Ectodermal cell (in vitro differentiated cells): ENCODE measurements around the gene MATCAP1.

Experiments
- H3K27ac ChIP-seq: 2 replicates; pipeline ENCODE4 v1.7.0; 2013; ENCODE audit warnings: mild to moderate bottlenecking, low read depth, low read length; ENCODE audit not compliant: insufficient read depth, poor library complexity, severe bottlenecking
- H3K27me3 ChIP-seq: 2 replicates; pipeline ENCODE4 v1.7.0; 2013; ENCODE audit warnings: mild to moderate bottlenecking, low read length; ENCODE audit not compliant: insufficient read depth, control insufficient read depth, poor library complexity, severe bottlenecking
- H3K36me3 ChIP-seq: one replicate; pipeline ENCODE4 v1.7.0; 2013; ENCODE audit warnings: low read length; ENCODE audit not compliant: control insufficient read depth, insufficient read depth
- H3K4me1 ChIP-seq: one replicate; pipeline ENCODE4 v1.7.0; 2013; ENCODE audit warnings: low read length; ENCODE audit not compliant: control insufficient read depth, insufficient read depth
- H3K4me3 ChIP-seq: 2 replicates; pipeline ENCODE4 v1.7.0; 2013; ENCODE audit warnings: low read depth, low read length, control low read depth; ENCODE audit not compliant: insufficient read depth
- H3K9me3 ChIP-seq: 2 replicates; pipeline ENCODE4 v1.7.0; 2013; ENCODE audit warnings: mild to moderate bottlenecking, low read length, moderate library complexity; ENCODE audit not compliant: control insufficient read depth
- WGBS, 2 experiments: methylation state at CpG; one replicate each; pipeline ENCODE4 v1.1.7; 2013; ENCODE audit warnings: missing lambda C conversion rate in 2 of 2; 5-methylcytosine and 5-hydroxymethylcytosine counted together

MATCAP1 gene

DNA sequence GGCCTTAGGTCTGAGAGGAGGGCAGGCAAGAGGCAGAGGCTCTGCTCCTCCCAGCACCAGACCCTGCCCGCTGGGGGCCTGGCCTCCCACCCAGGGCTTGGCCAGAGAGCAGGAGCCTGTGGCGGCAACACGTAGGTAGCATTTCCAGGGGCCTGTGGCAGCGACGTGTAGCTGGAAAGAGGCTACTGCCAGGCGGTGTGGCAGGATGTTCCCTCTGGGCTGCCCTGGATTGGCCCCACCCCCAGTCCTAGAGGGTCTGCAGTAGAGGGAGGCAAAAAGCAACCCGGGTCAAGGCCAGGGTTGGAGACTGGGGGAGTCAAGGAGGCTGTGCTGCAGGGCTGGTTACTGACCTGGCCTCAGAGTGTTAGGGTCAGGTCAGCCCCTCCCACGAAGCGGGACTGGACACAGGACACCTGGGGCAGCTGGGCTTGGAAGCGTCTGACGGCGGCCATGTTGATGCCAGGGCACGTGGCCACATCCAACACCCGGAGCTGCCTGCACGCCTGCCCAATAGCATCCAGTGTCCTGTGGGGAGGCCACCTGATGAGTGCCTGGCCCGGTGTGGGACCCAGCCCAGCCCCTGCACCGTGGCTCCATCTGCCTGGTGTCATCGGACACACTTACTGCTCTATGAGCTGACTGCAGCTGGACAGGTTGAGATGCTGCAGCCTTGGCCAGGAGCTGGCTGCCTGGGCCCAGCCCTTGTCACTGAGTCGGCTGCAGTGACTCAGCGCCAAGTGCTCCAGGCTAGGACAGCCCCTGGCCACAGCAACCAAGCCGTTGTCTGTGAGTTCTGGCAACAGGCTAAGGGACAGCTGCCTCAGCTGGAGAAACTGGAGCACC lies 23.7 kb upstream of the MATCAP1 start:
- H3K27me3 ChIP-seq = no peaks in the 10 kb centered on the region
- WGBS, 2 experiments = 82% methylated on average over 21 of the region's 21 CpGs
- H3K4me3 ChIP-seq = no peak overlapping the region
- no peak overlapping the region for H3K27ac ChIP-seq
- H3K36me3 ChIP-seq = no peaks in the 10 kb centered on the region
- peaks cover 15% of the 10 kb centered on the region for H3K4me1 ChIP-seq
- H3K9me3 ChIP-seq = no peaks in the 10 kb centered on the region

DNA sequence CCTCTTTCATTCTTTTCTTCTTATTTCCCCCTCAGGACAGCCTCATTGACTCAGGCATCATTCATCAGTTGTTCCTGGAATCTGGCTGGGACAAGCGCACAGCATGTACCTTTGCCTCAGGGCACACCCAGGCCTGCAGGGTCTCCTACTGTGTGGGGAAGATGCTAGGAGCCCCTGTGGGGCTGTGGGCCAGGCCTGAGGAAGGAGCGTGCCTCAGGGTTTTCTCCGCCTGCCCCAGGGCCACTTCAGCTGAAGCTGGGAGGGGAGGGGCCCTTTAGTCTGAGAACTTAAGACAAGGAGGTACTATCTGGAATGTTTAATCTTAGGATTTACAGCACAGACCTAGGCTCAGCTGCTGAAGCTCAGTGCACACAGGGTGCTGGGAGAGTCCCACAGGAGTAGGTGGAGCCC lies 23.1 kb upstream of the MATCAP1 start:
- no peaks in the 10 kb centered on the region for H3K36me3 ChIP-seq
- no peaks in the 10 kb centered on the region for H3K27me3 ChIP-seq
- H3K4me1 ChIP-seq = peaks cover 15% of the 10 kb centered on the region
- WGBS, 2 experiments = 61 to 65% methylated on average over 3 of the region's 3 CpGs
- H3K4me3 ChIP-seq = no peak overlapping the region
- H3K9me3 ChIP-seq = no peaks in the 10 kb centered on the region
- H3K27ac ChIP-seq = no peak overlapping the region

DNA sequence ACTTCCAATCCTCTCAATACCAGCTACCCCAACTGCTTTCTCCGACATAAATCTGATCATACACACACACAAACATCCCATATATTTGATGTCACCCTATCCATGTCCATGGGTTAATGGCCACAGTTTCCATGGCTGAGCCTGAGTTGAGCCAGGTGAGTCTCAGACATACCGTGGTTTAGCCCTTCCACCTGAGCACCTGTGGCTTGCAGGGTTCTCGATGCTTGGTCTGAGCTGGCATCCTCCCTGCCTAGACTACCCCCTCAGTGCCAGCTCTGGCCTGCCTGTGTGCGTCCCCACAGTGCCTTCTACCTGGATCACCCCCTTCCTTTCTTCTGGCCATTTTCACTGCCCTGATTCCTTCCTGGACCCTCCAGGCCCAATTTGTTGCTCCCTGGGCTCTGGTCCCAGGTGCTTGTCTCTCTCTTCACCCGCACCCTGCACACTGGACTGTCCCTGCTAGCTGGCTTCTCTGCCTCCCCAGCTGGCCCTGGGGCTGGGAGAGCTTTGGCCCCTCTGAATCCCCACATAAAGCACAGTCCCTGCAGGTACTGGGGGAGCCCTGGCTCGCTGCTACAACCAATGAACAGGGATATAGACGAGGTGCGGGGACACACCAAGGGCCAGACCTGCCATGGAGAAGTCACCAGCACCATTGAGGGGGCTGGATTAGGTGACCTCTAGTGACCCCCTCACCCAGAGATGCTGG lies 22.5 kb upstream of the MATCAP1 start:
- H3K27ac ChIP-seq = no peak overlapping the region
- no peaks in the 10 kb centered on the region for H3K9me3 ChIP-seq
- 80 to 86% methylated on average over 8 of the region's 8 CpGs for WGBS, 2 experiments
- H3K36me3 ChIP-seq = no peaks in the 10 kb centered on the region
- no peak overlapping the region for H3K4me3 ChIP-seq
- H3K4me1 ChIP-seq = peaks cover 15% of the 10 kb centered on the region
- no peaks in the 10 kb centered on the region for H3K27me3 ChIP-seq

DNA sequence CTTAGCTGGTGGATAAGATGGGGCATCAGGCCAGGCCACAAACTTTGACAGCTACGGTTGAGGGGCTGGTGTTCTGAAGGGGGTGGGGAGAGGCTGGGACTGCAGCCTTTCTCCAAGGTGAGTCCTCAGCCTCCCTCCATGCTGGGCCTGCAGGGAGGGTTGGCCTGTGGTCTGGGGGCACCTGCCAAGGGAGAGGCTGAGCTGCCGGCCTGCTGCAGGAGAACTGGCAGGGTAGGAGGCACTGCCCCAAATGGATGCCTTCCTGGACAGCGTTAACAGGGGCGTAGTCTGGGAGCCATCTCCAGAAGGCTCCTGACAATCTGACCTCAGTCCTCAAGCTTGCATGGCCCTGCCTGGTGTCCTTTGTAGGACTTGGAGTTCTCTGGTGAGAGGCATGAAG lies 20.3 kb upstream of the MATCAP1 start:
- Histone ChIP-seq H3K27ac (no peak overlapping the region), H3K4me1 (peaks cover 15% of the 10 kb centered on the region), H3K27me3 (no peaks in the 10 kb centered on the region), H3K36me3 (no peaks in the 10 kb centered on the region), H3K9me3 (no peaks in the 10 kb centered on the region), H3K4me3 (no peak overlapping the region)
- WGBS, 2 experiments = 93 to 94% methylated on average over 4 of the region's 4 CpGs

DNA sequence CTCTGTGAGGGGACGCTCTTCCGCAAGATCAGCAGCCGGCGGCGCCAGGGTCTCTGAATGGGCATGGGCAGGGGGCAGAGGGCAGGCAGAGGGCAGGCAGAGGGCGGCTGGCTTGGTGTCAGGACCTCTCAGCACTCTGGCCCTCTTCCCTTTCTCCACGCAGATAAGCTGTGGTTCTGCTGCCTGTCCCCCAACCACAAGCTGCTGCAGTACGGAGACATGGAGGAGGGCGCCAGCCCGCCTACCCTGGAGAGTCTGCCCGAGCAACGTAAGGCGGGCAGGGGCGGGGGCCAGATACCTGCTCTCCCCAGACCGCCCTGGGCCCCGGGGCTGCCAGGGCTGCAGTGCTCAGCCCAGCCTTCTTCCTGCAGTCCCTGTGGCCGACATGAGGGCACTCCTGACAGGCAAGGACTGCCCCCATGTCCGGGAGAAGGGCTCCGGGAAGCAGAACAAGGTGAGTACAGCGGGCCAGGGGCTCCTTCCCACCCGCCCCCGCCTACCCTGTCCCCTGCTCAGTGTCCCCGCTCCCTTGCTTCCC lies 19.3 kb upstream of the MATCAP1 start:
- no peaks in the 10 kb centered on the region for H3K27me3 ChIP-seq
- no peak overlapping the region for H3K27ac ChIP-seq
- H3K9me3 ChIP-seq = no peaks in the 10 kb centered on the region
- H3K4me1 ChIP-seq = peaks cover 15% of the 10 kb centered on the region
- 95 to 96% methylated on average over 23 of the region's 23 CpGs for WGBS, 2 experiments
- H3K4me3 ChIP-seq = no peak overlapping the region
- no peaks in the 10 kb centered on the region for H3K36me3 ChIP-seq

DNA sequence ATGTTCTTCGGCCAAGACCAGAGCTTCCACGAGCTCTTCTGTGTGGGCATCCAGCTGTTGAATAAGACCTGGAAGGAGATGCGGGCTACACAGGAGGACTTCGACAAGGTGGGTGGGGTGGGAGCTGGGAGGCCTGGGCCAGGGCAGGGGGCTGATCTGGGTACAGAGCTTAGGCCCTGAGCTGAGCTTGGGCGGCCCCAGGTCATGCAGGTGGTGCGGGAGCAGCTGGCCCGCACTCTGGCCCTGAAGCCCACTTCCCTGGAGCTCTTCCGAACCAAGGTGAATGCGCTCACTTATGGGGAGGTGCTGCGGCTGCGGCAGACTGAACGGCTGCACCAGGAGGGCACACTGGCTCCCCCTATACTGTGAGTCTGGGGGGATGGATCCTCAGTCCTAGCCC lies 18.7 kb upstream of the MATCAP1 start:
- WGBS, 2 experiments = 95 to 96% methylated on average over 12 of the region's 12 CpGs
- Histone ChIP-seq H3K27ac (no peak overlapping the region), H3K9me3 (no peaks in the 10 kb centered on the region), H3K36me3 (peaks cover 2% of the 10 kb centered on the region), H3K27me3 (no peaks in the 10 kb centered on the region), H3K4me3 (no peak overlapping the region), H3K4me1 (peaks cover 12% of the 10 kb centered on the region)

DNA sequence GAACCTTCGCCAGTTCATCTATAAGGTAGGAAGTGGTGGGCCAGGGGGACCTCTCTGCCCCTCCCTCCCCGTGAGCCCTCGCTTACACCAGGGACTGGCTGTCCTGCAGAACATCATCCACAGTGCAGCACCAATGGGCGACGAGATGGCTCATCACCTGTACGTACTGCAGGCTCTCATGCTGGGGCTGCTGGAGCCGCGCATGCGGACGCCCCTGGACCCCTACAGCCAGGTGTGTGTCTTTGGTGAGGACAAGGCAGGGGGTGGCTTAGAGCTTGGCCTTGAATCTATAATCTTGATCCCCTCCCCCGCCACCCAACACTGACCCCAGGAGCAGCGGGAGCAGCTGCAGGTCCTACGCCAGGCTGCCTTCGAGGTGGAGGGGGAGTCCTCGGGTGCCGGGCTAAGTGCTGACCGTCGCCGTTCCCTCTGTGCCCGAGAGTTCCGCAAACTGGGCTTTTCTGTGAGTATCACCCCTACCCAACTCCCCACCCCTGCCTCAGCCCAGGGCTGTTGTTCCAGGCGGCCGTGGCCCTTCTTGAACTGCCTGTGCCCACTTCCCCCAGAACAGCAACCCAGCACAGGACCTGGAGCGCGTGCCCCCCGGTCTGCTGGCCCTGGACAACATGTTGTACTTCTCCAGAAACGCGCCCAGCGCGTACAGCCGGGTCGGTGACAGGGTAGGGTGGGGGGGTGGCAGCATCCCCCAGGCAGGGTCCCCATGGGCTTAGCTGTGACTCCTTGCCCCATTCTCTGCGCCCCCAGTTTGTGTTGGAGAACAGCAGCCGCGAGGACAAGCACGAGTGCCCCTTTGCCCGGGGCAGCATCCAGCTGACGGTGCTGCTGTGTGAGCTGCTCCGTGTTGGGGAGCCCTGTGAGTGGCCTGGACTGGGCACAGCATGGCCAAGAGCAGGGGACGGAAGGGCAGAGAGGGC lies 17.9 kb upstream of the MATCAP1 start:
- Histone ChIP-seq H3K27me3 (no peaks in the 10 kb centered on the region), H3K4me3 (no peak overlapping the region), H3K36me3 (peaks cover 9% of the 10 kb centered on the region), H3K27ac (no peak overlapping the region), H3K4me1 (peaks cover 4% of the 10 kb centered on the region), H3K9me3 (no peaks in the 10 kb centered on the region)
- WGBS, 2 experiments = 96 to 97% methylated on average over 40 of the region's 40 CpGs

DNA sequence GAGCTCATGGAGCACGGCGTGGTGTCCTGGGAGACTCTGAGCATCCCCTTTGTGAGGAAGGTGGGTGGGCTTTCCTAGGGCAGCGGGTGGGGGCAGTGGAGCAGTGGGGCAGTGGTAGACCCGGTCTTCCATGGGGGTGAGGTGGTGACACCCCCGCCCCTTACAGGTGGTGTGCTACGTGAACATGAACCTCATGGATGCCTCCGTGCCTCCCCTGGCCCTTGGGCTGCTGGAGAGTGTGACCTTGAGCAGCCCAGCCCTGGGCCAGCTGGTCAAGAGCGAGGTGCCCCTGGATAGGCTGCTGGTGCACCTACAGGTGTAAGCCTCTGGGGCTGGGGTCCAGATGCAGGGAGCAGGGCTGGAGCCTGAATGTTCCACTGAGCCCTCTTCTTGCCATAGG lies 16.7 kb upstream of the MATCAP1 start:
- peaks cover 21% of the 10 kb centered on the region for H3K36me3 ChIP-seq
- no peaks in the 10 kb centered on the region for H3K27me3 ChIP-seq
- no peaks in the 10 kb centered on the region for H3K9me3 ChIP-seq
- H3K4me3 ChIP-seq = no peak overlapping the region
- no peak overlapping the region for H3K27ac ChIP-seq
- no peaks in the 10 kb centered on the region for H3K4me1 ChIP-seq
- WGBS, 2 experiments = 95 to 97% methylated on average over 8 of the region's 8 CpGs

DNA sequence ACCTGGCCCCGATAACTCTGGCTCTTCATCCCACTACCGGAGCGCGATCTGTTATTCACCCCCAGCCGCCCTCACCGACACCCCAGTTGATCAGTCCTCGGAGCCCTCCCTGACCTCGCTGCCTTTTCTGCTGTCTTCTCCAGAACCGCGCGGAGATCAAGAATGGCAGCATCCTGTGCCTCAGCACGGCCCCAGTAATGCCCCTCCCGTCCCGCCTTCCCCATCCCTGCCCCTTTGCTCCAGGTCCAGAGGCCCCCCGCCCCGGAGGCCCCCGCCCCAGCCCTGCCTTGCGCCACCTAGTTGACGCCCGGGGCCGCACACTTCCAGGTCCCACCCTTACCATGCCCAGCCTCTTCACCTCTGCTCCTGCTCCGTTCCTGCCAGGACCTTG lies 16.0 kb upstream of the MATCAP1 start:
- H3K36me3 ChIP-seq = peaks cover 28% of the 10 kb centered on the region
- H3K4me3 ChIP-seq = no peak overlapping the region
- WGBS, 2 experiments = 79 to 83% methylated on average over 21 to 22 of the region's 22 CpGs
- no peaks in the 10 kb centered on the region for H3K9me3 ChIP-seq
- H3K4me1 ChIP-seq = no peaks in the 10 kb centered on the region
- H3K27me3 ChIP-seq = no peaks in the 10 kb centered on the region
- H3K27ac ChIP-seq = no peak overlapping the region
